ENCODE measurements around the gene MAN1C1.

The MAN1C1 gene

DNA sequence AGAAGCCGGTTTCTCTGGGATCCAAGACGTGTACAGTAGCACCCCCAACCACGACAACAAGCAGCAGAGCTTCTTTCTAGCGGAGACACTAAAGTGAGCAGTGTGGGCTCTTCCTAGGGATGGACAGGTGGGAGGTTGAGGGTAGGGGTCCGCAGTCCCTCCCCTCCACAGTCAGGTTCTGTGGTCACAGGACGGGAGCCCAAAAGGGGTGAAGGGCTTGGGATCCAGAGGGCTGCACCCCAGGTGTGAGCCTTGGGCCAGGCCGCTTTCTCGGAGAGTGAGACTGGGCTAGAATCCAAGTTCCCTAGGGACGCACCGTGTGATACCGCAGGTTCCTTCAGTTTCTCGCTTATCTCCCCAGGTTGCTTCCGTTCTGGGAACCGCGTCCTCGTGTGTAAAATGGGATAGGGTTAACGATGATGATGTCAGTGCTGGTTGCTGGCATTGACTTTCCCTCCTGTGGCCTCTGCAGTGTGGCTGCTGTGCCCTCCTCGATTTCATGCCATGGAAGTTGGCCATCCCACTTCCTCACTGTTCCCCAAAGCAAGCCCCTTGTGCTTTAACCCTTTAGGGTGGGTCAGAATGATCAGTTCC, 166.1 kb downstream of the MAN1C1 start:
- no peak overlapping the region for H3K4me3 ChIP-seq (ENCODE audit: low read depth, low read length)
- no peak for DNase-seq (ENCODE audit: low read depth)
- TF ChIP-seq, protein P1, sequence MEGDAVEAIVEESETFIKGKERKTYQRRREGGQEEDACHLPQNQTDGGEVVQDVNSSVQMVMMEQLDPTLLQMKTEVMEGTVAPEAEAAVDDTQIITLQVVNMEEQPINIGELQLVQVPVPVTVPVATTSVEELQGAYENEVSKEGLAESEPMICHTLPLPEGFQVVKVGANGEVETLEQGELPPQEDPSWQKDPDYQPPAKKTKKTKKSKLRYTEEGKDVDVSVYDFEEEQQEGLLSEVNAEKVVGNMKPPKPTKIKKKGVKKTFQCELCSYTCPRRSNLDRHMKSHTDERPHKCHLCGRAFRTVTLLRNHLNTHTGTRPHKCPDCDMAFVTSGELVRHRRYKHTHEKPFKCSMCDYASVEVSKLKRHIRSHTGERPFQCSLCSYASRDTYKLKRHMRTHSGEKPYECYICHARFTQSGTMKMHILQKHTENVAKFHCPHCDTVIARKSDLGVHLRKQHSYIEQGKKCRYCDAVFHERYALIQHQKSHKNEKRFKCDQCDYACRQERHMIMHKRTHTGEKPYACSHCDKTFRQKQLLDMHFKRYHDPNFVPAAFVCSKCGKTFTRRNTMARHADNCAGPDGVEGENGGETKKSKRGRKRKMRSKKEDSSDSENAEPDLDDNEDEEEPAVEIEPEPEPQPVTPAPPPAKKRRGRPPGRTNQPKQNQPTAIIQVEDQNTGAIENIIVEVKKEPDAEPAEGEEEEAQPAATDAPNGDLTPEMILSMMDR (IDR thresholded peaks at IDR 0.05; ENCODE audit: low read depth, low read length), result no peak
- TF ChIP-seq MYC (IDR thresholded peaks at IDR 0.05; ENCODE audit: low read depth, low read length) (no peak), POLR2A (IDR thresholded peaks at IDR 0.05; ENCODE audit: extremely low read depth, insufficient read length) (no peak)
- TF ChIP-seq, protein P2, sequence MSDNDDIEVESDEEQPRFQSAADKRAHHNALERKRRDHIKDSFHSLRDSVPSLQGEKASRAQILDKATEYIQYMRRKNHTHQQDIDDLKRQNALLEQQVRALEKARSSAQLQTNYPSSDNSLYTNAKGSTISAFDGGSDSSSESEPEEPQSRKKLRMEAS (IDR thresholded peaks at IDR 0.05; ENCODE audit: low read depth, low read length), result no peak

DNA sequence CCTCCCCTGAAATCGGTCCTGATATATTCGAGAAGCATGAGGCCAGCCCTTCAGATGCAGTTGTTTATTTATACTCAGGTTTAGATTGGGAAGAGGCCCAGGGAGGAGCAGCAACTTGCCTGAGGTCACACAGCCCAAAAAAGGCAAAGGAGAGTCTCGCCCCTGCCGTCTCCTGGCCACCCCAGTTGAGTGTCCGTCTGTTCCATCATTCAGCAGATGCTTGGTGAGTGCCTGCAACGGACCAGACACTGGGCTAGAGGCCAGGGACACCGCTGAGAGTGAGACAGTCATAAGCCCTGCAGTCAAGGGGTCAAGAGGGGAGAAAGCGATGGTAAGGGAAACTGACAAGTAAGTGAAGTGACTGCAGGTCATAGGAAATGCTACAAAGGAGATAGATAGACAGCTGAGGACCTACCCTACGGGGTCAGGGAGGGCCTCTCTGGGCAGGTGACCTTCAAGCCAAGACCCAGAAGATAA, 168.0 kb downstream of the MAN1C1 start:
- no peak for TF ChIP-seq POLR2A (IDR thresholded peaks at IDR 0.05; ENCODE audit: extremely low read depth, insufficient read length)
- no peak for TF ChIP-seq MYC (IDR thresholded peaks at IDR 0.05; ENCODE audit: low read depth, low read length)
- TF ChIP-seq, protein P1 (IDR thresholded peaks at IDR 0.05; ENCODE audit: low read depth, low read length), result no peak
- TF ChIP-seq, protein P2 (IDR thresholded peaks at IDR 0.05; ENCODE audit: low read depth, low read length), result no peak
- no peak for DNase-seq (ENCODE audit: low read depth)
- H3K4me3 ChIP-seq (ENCODE audit: low read depth, low read length), result no peak overlapping the region

DNA sequence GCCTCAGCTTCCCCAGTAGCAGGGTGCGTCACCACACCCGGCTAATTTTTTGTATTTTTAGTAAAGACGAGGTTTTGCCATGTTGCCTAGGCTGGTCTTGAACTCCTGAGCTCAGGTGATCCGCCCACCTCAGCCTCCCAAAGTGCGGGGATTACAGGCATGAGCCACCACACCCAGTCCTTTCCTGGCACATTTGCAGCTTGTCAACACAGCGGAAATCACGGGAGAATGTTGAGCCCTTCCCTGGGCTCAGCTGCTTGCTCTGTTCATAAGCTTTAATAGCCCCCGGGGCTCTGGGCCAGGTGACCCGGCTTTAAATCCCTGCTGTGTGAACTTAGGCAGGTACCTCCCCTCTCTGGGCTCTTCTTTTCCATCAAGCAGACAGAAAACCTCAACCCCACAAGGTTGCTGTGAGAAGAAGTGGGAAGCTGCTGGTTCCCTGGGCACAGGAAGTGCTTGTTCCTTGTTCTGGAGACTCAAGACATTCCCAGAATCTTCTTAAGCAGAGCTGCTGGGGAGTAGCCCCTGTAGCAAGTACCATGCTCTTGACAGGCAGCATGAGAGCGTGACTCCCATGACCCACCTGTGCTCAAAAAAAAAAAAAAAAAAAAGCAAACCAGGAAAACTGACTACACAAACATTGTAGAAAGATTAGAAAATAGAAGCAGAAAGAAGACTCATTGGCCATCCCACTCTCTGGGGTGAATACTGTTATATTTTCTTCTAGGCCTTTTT, 168.9 kb downstream of the MAN1C1 start:
- TF ChIP-seq, protein P2 (IDR thresholded peaks at IDR 0.05; ENCODE audit: low read depth, low read length), result no peak
- TF ChIP-seq MYC (IDR thresholded peaks at IDR 0.05; ENCODE audit: low read depth, low read length), result no peak
- TF ChIP-seq, protein P1 (IDR thresholded peaks at IDR 0.05; ENCODE audit: low read depth, low read length), result no peak
- TF ChIP-seq POLR2A (IDR thresholded peaks at IDR 0.05; ENCODE audit: extremely low read depth, insufficient read length), result no peak
- DNase-seq (ENCODE audit: low read depth), result no peak
- H3K4me3 ChIP-seq (ENCODE audit: low read depth, low read length), result no peak overlapping the region

DNA sequence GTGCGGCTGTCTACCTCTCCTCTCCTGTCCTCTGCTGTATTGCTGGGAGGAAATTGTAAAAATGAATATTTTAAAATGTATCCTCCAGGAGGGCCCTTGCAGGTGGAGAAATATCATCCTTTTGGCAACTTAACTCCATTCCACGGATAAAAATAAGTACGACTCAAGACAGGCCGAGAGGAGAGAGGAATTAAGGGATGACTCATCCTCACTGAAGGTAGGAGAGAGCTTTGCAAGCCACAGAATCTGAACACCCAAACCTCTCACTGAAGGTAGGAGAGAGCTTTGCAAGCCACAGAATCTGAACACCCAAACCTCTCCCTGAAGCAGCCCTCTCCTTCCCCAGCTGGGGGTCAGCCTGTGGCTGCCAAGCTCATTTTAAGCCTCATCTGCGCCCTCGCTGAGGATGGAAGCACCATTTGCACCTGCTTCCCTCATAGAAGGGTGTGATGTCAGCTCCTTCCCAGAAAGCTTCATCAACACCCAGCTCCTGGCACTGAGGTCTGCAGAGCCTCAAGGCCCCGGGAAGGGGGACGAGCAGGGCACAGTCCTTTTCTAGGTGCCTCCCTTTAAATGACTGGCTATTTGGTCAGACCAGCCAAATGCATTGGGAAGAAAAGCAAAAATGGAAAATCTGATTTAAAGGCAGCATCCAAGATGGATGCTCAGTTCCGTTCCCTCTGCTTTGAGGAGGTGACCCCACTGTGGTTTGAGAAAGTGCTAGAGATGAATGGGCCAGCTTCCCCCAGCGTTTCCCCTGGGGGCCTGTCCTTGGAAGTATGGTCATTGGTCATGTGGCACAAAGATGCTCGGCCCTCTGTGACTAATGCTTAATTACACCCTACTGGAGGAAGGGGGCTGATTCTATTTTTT, 170.5 kb downstream of the MAN1C1 start:
- H3K4me3 ChIP-seq (ENCODE audit: low read depth, low read length), result no peak overlapping the region
- DNase-seq (ENCODE audit: low read depth), result no peak
- TF ChIP-seq, protein P2 (IDR thresholded peaks at IDR 0.05; ENCODE audit: low read depth, low read length), result no peak
- TF ChIP-seq POLR2A (IDR thresholded peaks at IDR 0.05; ENCODE audit: extremely low read depth, insufficient read length), result no peak
- TF ChIP-seq MYC (IDR thresholded peaks at IDR 0.05; ENCODE audit: low read depth, low read length), result no peak
- TF ChIP-seq, protein P1 (IDR thresholded peaks at IDR 0.05; ENCODE audit: low read depth, low read length), result no peak

DNA sequence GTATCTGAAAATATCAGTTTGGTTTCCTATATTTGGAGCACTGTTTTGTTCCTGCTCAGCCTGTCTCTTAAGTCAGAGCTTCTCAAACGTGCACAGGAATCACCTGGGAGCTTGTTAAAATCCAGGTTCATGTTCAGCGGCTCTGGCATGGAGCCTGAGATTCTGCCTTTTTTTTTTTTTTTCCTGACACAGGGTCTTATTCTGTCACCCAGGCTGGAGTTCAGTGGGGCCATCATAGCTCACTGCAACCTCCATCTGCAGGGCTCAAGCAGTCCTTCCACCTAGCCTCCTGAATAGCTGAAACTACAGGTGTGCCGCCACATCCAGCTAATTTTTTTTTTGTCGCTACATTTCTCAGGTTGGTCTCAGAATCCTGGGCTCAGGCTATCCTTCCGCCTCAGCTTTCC, 171.2 kb downstream of the MAN1C1 start:
- TF ChIP-seq, protein P2 (IDR thresholded peaks at IDR 0.05; ENCODE audit: low read depth, low read length), result no peak
- TF ChIP-seq MYC (IDR thresholded peaks at IDR 0.05; ENCODE audit: low read depth, low read length) (no peak), POLR2A (IDR thresholded peaks at IDR 0.05; ENCODE audit: extremely low read depth, insufficient read length) (no peak)
- TF ChIP-seq, protein P1 (IDR thresholded peaks at IDR 0.05; ENCODE audit: low read depth, low read length), result no peak
- no peak for DNase-seq (ENCODE audit: low read depth)
- H3K4me3 ChIP-seq (ENCODE audit: low read depth, low read length), result no peak overlapping the region

All from NB4 (cell line).